A549 (cell line): ENCODE data around the gene HNRNPUL1. TPM values are rescaled to one million over a fixed set of nuclear protein-coding genes. Genes with fewer than 3 reads are reported as not detected.

Experiments used
- ATAC-seq, 2 experiments: fragments of 200-7000 bp in 1 of 2; fragments of >200 bp in 1 of 2; cut with Nextera tagmentation in 1 of 2; cut with Tn5 transposase in 1 of 2; 3 replicates each; pipeline versions ENCODE4 v1.8.0 to v1.9.1; 2018 to 2020; ENCODE audit warnings: mild to moderate bottlenecking in 1 of 2, moderate library complexity in 1 of 2
- CTCF ChIA-PET: fragments of 300-600 bp; sonication (Branson Sonifier 250); formaldehyde crosslinking; extraction: SDS; loops from one replicate; lab custom pipeline; 2021; ENCODE audit warnings: antibody characterized with exemption, inconsistent platforms; lab: Yijun Ruan, JAX
- POLR2A ChIA-PET: fragments of 350-600 bp; formaldehyde crosslinking; extraction: SDS; loops from one replicate; lab custom pipeline; 2021; ENCODE audit warnings: antibody characterized with exemption, inconsistent platforms; lab: Yijun Ruan, JAX
- DNase-seq, 2 experiments: peaks; one replicate each; pipeline versions ENCODE4 v3.0.0 to v3.0.0-alpha.2; 2011 to 2016; ENCODE audit warnings: low read depth in 1 of 2, low spot score in 1 of 2
- FAIRE-seq: peaks from 2 replicates; lab custom pipeline; 2011; peaks lifted over from hg19 to GRCh38; lab: Jason Lieb, UNC
- H3K27ac ChIP-seq, 2 experiments: fragments of >200 bp; sonication (Bioruptor Twin); formaldehyde crosslinking; 3 replicates each; pipeline ENCODE4 v1.5.1; 2016 to 2017
- H3K4me1 ChIP-seq: fragments of >200 bp; sonication (Bioruptor Twin); formaldehyde crosslinking; 3 replicates; pipeline ENCODE4 v1.6.1; 2016
- H3K4me2 ChIP-seq: fragments of >200 bp; sonication (Bioruptor Twin); formaldehyde crosslinking; 3 replicates; pipeline ENCODE4 v1.6.1; 2016
- H3K4me3 ChIP-seq: fragments of >200 bp; sonication (Bioruptor Twin); formaldehyde crosslinking; 3 replicates; pipeline ENCODE4 v1.5.1; 2016
- H3K9me3 ChIP-seq: fragments of >200 bp; sonication (Bioruptor Twin); formaldehyde crosslinking; 3 replicates; pipeline ENCODE4 v1.6.1; 2016
- BHLHE40 ChIP-seq: IDR thresholded peaks from 2 replicates; pipeline ENCODE4 v1.6.1; 2012; ENCODE audit warnings: low read depth, low read length, inconsistent platforms
- EHMT2 ChIP-seq: fragments of 200-600 bp; sonication (generic); IDR thresholded peaks from 2 replicates; pipeline ENCODE4 v1.6.1; 2016; ENCODE audit warnings: antibody characterized with exemption, low read depth, mild to moderate bottlenecking, moderate library complexity
- EP300 ChIP-seq, 2 experiments: fragments of >200 bp; sonication (Bioruptor Twin); formaldehyde crosslinking; IDR thresholded peaks; 2 replicates in 1 of 2; 3 replicates in 1 of 2; pipeline ENCODE4 v1.6.1; 2016 to 2017
- FOSB ChIP-seq: fragments of 250-450 bp; sonication (Bioruptor Pico); IDR thresholded peaks from 2 replicates; pipeline ENCODE4 v1.5.0; 2020; ENCODE audit warnings: mild to moderate bottlenecking, moderate library complexity
- GATA3 ChIP-seq: IDR thresholded peaks from 2 replicates; pipeline ENCODE4 v1.6.1; 2012; ENCODE audit warnings: borderline replicate concordance
- HDAC2 ChIP-seq: fragments of 200-600 bp; sonication (generic); IDR thresholded peaks from 2 replicates; pipeline ENCODE4 v1.6.1; 2016
- HEYL ChIP-seq: fragments of 250-450 bp; sonication (Bioruptor Pico); IDR thresholded peaks from 2 replicates; pipeline ENCODE4 v1.8.0; 2021; ENCODE audit warnings: mild to moderate bottlenecking, moderate library complexity
- HOXB13 ChIP-seq: fragments of 250-450 bp; sonication (Bioruptor Pico); IDR thresholded peaks from 2 replicates; pipeline ENCODE4 v1.5.0; 2020; ENCODE audit warnings: low read depth, mild to moderate bottlenecking, moderate library complexity
- JUNB ChIP-seq: fragments of >200 bp; sonication (Bioruptor Twin); formaldehyde crosslinking; IDR thresholded peaks from 2 replicates; pipeline ENCODE4 v1.6.1; 2016
- KDM1A ChIP-seq: fragments of 200-600 bp; sonication (generic); IDR thresholded peaks from 2 replicates; pipeline ENCODE4 v1.6.1; 2016; ENCODE audit warnings: low read depth, mild to moderate bottlenecking
- KDM5A ChIP-seq: fragments of 200-600 bp; sonication (generic); IDR thresholded peaks from 2 replicates; pipeline ENCODE4 v1.6.1; 2016; ENCODE audit warnings: antibody characterized with exemption, mild to moderate bottlenecking
- MYC ChIP-seq: IDR thresholded peaks from 2 replicates; pipeline ENCODE4 v1.6.1; 2012; ENCODE audit warnings: mild to moderate bottlenecking, inconsistent platforms, low read length, improper control_type of control experiment, borderline replicate concordance
- NPAS2 ChIP-seq: fragments of 250-450 bp; sonication (Bioruptor Pico); IDR thresholded peaks from 2 replicates; pipeline ENCODE4 v1.8.0; 2022; ENCODE audit warnings: mild to moderate bottlenecking, moderate library complexity, borderline replicate concordance
- PHF8 ChIP-seq: fragments of 200-600 bp; sonication (generic); IDR thresholded peaks from 2 replicates; pipeline ENCODE4 v1.6.1; 2016; ENCODE audit warnings: low read depth, mild to moderate bottlenecking, antibody characterized with exemption, moderate library complexity, borderline replicate concordance
- RARB ChIP-seq: fragments of 250-450 bp; sonication (Bioruptor Pico); IDR thresholded peaks from 2 replicates; pipeline ENCODE4 v1.8.0; 2021; ENCODE audit warnings: mild to moderate bottlenecking, moderate library complexity
- RFX5 ChIP-seq: fragments of 450-650 bp; IDR thresholded peaks from 2 replicates; pipeline ENCODE4 v1.7.1; 2014; ENCODE audit warnings: antibody characterized with exemption, mild to moderate bottlenecking, moderate library complexity
- RNF2 ChIP-seq: fragments of 200-600 bp; sonication (generic); IDR thresholded peaks from 2 replicates; pipeline ENCODE4 v1.6.1; 2016; ENCODE audit warnings: low read depth, mild to moderate bottlenecking, antibody characterized with exemption, moderate library complexity, borderline replicate concordance
- SREBF2 ChIP-seq: fragments of 450-650 bp; IDR thresholded peaks from 2 replicates; pipeline ENCODE4 v1.6.1; 2014; ENCODE audit warnings: mild to moderate bottlenecking, moderate library complexity
- ZC3H11A ChIP-seq: fragments of 450-650 bp; IDR thresholded peaks from 2 replicates; pipeline ENCODE4 v1.6.1; 2014; ENCODE audit warnings: antibody characterized with exemption, mild to moderate bottlenecking
- ZFP36 ChIP-seq: fragments of 450-650 bp; IDR thresholded peaks from 2 replicates; pipeline ENCODE4 v1.6.1; 2014; ENCODE audit warnings: borderline replicate concordance; ENCODE audit not compliant: partially characterized antibody
- ZSCAN20 ChIP-seq: fragments of 250-450 bp; sonication (Bioruptor Pico); IDR thresholded peaks from 2 replicates; pipeline ENCODE4 v1.8.0; 2022; ENCODE audit warnings: mild to moderate bottlenecking, moderate library complexity
- WGBS: methylation state at CpG from one replicate; pipeline ENCODE4 v1.1.6; 2017; ENCODE audit errors: missing lambda C conversion rate; 5-methylcytosine and 5-hydroxymethylcytosine counted together
- polyA plus RNA-seq, 4 experiments: library from polyadenylated mRNA; depleted of rRNA in 3 of 4; stranded (reverse); fragments of >200 nt; fragmentation: RNase III in 1 of 4; extraction: RNeasy Plus Mini Kit Qiagen cat#74134 plus additional on column Dnase treatment in 1 of 4; gene quantifications; 2 replicates in 3 of 4; 3 replicates in 1 of 4; pipeline ENCODE4 v1.2.3, GENCODE V29; 2011 to 2017
- TF ChIP-seq, protein P1 (sequence below): fragments of 200-600 bp; sonication (generic); IDR thresholded peaks from 2 replicates; pipeline ENCODE4 v1.6.1; 2016; ENCODE audit warnings: antibody characterized with exemption, mild to moderate bottlenecking, moderate library complexity
- TF ChIP-seq, protein P2 (sequence below): IDR thresholded peaks from 2 replicates; pipeline ENCODE4 v1.6.1; 2012; ENCODE audit warnings: low read depth, borderline replicate concordance
- TF ChIP-seq, protein P3 (sequence below): fragments of 250-450 bp; sonication (Bioruptor Pico); IDR thresholded peaks from 2 replicates; pipeline ENCODE4 v1.5.0; 2020; ENCODE audit warnings: low read depth, mild to moderate bottlenecking, moderate library complexity
- TF ChIP-seq, protein P4 (sequence below): fragments of >200 bp; sonication (Bioruptor Twin); formaldehyde crosslinking; IDR thresholded peaks from 3 replicates; pipeline ENCODE4 v1.6.1; 2016
- TF ChIP-seq, protein P5 (sequence below): fragments of 450-650 bp; IDR thresholded peaks from 2 replicates; pipeline ENCODE4 v1.6.1; 2014; ENCODE audit warnings: antibody characterized with exemption
- TF ChIP-seq, protein P6 (sequence below): fragments of 250-450 bp; sonication (Bioruptor Pico); IDR thresholded peaks from 2 replicates; pipeline ENCODE4 v1.5.0; 2021; ENCODE audit warnings: mild to moderate bottlenecking, moderate library complexity, borderline replicate concordance

HNRNPUL1 gene
- polyA plus RNA-seq, 2 of the 4 experiments (the other 2 are of a cell fraction), result 89.5 to 278 TPM

DNA sequence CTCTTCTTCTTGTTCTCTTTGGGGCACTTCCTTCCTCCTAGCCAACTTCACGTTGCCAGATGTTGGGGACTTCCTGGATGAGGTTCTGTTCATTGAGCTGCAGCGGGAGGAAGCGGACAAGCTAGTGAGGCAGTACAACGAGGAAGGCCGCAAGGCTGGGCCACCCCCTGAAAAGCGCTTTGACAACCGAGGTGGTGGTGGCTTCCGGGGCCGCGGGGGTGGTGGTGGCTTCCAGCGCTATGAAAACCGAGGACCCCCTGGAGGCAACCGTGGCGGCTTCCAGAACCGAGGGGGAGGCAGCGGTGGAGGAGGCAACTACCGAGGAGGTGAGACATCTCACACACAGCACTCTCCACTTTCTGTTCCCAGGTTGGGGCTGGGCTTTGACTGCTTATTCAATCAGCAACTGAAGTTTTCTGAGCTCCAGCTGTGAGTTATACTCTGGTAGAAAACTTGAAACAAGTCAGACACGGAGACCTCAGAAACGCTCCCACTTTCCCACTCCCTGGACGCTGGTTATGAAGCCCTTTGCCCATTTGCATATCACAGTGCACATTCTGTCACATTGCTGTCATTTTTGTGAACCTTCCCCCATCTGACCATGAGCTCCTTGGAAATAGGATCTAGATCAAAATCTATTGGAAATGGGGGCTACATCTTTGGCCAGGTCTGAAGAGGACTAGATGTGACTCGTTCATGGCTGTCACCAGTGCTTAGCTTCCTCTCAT, 38.6 kb downstream of the HNRNPUL1 start:
- ATAC-seq, result no peak
- 94% methylated on average over 21 of the region's 21 CpGs for WGBS
- TF ChIP-seq MYC, result no peak
- TF ChIP-seq RFX5, result no peak
- no peak for TF ChIP-seq FOSB
- TF ChIP-seq NPAS2 (CRISPR knock-in tag), result no peak
- no peak for TF ChIP-seq ZC3H11A
- no peak for TF ChIP-seq EHMT2
- no peak for TF ChIP-seq EP300 (IDR thresholded peaks at IDR 0.05)
- TF ChIP-seq KDM5A, result no peak
- no peak for TF ChIP-seq SREBF2
- TF ChIP-seq, protein P1, sequence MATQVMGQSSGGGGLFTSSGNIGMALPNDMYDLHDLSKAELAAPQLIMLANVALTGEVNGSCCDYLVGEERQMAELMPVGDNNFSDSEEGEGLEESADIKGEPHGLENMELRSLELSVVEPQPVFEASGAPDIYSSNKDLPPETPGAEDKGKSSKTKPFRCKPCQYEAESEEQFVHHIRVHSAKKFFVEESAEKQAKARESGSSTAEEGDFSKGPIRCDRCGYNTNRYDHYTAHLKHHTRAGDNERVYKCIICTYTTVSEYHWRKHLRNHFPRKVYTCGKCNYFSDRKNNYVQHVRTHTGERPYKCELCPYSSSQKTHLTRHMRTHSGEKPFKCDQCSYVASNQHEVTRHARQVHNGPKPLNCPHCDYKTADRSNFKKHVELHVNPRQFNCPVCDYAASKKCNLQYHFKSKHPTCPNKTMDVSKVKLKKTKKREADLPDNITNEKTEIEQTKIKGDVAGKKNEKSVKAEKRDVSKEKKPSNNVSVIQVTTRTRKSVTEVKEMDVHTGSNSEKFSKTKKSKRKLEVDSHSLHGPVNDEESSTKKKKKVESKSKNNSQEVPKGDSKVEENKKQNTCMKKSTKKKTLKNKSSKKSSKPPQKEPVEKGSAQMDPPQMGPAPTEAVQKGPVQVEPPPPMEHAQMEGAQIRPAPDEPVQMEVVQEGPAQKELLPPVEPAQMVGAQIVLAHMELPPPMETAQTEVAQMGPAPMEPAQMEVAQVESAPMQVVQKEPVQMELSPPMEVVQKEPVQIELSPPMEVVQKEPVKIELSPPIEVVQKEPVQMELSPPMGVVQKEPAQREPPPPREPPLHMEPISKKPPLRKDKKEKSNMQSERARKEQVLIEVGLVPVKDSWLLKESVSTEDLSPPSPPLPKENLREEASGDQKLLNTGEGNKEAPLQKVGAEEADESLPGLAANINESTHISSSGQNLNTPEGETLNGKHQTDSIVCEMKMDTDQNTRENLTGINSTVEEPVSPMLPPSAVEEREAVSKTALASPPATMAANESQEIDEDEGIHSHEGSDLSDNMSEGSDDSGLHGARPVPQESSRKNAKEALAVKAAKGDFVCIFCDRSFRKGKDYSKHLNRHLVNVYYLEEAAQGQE, result no peak
- no peak for TF ChIP-seq ZFP36
- TF ChIP-seq, protein P2, sequence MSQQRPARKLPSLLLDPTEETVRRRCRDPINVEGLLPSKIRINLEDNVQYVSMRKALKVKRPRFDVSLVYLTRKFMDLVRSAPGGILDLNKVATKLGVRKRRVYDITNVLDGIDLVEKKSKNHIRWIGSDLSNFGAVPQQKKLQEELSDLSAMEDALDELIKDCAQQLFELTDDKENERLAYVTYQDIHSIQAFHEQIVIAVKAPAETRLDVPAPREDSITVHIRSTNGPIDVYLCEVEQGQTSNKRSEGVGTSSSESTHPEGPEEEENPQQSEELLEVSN, result no peak
- TF ChIP-seq, protein P3, sequence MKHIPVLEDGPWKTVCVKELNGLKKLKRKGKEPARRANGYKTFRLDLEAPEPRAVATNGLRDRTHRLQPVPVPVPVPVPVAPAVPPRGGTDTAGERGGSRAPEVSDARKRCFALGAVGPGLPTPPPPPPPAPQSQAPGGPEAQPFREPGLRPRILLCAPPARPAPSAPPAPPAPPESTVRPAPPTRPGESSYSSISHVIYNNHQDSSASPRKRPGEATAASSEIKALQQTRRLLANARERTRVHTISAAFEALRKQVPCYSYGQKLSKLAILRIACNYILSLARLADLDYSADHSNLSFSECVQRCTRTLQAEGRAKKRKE (CRISPR knock-in tag), result no peak
- TF ChIP-seq, protein P4, sequence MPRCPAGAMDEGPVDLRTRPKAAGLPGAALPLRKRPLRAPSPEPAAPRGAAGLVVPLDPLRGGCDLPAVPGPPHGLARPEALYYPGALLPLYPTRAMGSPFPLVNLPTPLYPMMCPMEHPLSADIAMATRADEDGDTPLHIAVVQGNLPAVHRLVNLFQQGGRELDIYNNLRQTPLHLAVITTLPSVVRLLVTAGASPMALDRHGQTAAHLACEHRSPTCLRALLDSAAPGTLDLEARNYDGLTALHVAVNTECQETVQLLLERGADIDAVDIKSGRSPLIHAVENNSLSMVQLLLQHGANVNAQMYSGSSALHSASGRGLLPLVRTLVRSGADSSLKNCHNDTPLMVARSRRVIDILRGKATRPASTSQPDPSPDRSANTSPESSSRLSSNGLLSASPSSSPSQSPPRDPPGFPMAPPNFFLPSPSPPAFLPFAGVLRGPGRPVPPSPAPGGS, result no peak
- no peak for TF ChIP-seq BHLHE40
- TF ChIP-seq HDAC2, result no peak
- Histone ChIP-seq H3K27ac (no peak overlapping the region), H3K4me3 (no peak overlapping the region), H3K9me3 (no peaks in the 10 kb centered on the region), H3K4me1 (no peaks in the 10 kb centered on the region; the same call in 2 of the 3 replicates), H3K4me2 (no peak overlapping the region)
- FAIRE-seq, result peak; percentile 65
- DNase-seq, result no peak
- ChIA-PET CTCF (interaction anchor here (0.6 to 29.1 kb wide), 15 partner anchors 0 to 687 kb away, joined by 3 to 598 read pairs (median 5); partner anchors contain the start of genes CCDC97 and HNRNPUL1), POLR2A (interaction anchor here (0.7 kb wide), 1 partner anchor 73 kb away, joined by 5 read pairs; no protein-coding TSS in a partner anchor)

DNA sequence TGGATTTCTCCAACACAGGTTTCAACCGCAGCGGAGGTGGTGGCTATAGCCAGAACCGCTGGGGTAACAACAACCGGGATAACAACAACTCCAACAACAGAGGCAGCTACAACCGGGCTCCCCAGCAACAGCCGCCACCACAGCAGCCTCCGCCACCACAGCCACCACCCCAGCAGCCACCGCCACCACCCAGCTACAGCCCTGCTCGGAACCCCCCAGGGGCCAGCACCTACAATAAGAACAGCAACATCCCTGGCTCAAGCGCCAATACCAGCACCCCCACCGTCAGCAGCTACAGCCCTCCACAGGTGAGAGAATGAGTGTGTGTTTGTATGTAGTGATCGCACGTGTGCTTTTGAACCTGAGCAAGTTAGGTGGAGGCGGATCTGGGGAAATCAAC, 39.8 kb downstream of the HNRNPUL1 start:
- CTCF ChIA-PET, result interaction anchor here (1.4 to 19.5 kb wide), 8 partner anchors 16 to 640 kb away, joined by 3 to 598 read pairs (median 99); partner anchors contain the start of genes HNRNPUL1 and TGFB1
- no peak for DNase-seq
- no peak for TF ChIP-seq KDM5A
- no peak for TF ChIP-seq JUNB
- no peak for TF ChIP-seq HOXB13 (CRISPR knock-in tag)
- TF ChIP-seq RNF2, result no peak
- TF ChIP-seq KDM1A, result no peak
- no peak for TF ChIP-seq EP300 (IDR thresholded peaks at IDR 0.05)
- TF ChIP-seq GATA3, result no peak
- no peak for TF ChIP-seq RFX5
- no peak for TF ChIP-seq ZC3H11A
- no peak for TF ChIP-seq HEYL
- TF ChIP-seq RARB (CRISPR knock-in tag), result no peak
- no peak for TF ChIP-seq NPAS2 (CRISPR knock-in tag)
- TF ChIP-seq, protein P5, sequence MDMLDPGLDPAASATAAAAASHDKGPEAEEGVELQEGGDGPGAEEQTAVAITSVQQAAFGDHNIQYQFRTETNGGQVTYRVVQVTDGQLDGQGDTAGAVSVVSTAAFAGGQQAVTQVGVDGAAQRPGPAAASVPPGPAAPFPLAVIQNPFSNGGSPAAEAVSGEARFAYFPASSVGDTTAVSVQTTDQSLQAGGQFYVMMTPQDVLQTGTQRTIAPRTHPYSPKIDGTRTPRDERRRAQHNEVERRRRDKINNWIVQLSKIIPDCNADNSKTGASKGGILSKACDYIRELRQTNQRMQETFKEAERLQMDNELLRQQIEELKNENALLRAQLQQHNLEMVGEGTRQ, result no peak
- TF ChIP-seq FOSB, result no peak
- TF ChIP-seq, protein P6, sequence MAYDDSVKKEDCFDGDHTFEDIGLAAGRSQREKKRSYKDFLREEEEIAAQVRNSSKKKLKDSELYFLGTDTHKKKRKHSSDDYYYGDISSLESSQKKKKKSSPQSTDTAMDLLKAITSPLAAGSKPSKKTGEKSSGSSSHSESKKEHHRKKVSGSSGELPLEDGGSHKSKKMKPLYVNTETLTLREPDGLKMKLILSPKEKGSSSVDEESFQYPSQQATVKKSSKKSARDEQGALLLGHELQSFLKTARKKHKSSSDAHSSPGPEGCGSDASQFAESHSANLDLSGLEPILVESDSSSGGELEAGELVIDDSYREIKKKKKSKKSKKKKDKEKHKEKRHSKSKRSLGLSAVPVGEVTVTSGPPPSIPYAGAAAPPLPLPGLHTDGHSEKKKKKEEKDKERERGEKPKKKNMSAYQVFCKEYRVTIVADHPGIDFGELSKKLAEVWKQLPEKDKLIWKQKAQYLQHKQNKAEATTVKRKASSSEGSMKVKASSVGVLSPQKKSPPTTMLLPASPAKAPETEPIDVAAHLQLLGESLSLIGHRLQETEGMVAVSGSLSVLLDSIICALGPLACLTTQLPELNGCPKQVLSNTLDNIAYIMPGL (CRISPR knock-in tag), result no peak
- no peak for TF ChIP-seq ZSCAN20 (CRISPR knock-in tag)
- no peak for TF ChIP-seq BHLHE40
- no peak for TF ChIP-seq PHF8
- POLR2A ChIA-PET, result no interaction called here
- 91% methylated on average over 14 of the region's 14 CpGs for WGBS
- H3K4me3 ChIP-seq, result no peak overlapping the region
- peaks cover 9% of the 10 kb centered on the region for H3K4me1 ChIP-seq
- no peak for ATAC-seq
- H3K4me2 ChIP-seq, result no peak overlapping the region
- no peaks in the 10 kb centered on the region for H3K9me3 ChIP-seq
- FAIRE-seq, result no peak
- no peak overlapping the region for H3K27ac ChIP-seq
